GM12892 (cell line): ENCODE measurements around the gene HOXB9.
A peak's percentile ranks its signal among the peaks of the same experiment; 100 is the strongest.

ENCODE experiments used
- DNase-seq: peaks from one replicate; pipeline ENCODE4 v3.0.0; 2011; ENCODE audit not compliant: insufficient read length
- FAIRE-seq: peaks from 2 replicates; lab custom pipeline; 2011; peaks lifted over from hg19 to GRCh38; lab: Jason Lieb, UNC
- POLR2A ChIP-seq: IDR thresholded peaks from 2 replicates; pipeline ENCODE4 v1.6.1; 2011; ENCODE audit warnings: low read depth, low read length, control low read depth
- POLR2AphosphoS5 ChIP-seq: IDR thresholded peaks from 2 replicates; pipeline ENCODE4 v1.6.1; 2011; ENCODE audit warnings: low read depth, low read length, control low read depth
- TAF1 ChIP-seq: IDR thresholded peaks from 2 replicates; pipeline ENCODE4 v1.6.1; 2011; ENCODE audit warnings: low read depth, mild to moderate bottlenecking, control low read depth, low read length, borderline replicate concordance

The HOXB9 gene

GRCh38 chr17:48611681-48612455, 14.3 kb downstream of the HOXB9 start:
- FAIRE-seq (no peak), DNase-seq (no peak)
- TF ChIP-seq TAF1 (no peak), POLR2A (no peak), POLR2AphosphoS5 (no peak)

GRCh38 chr17:48611213-48611612, 14.9 kb downstream of the HOXB9 start:
- DNase-seq (peak; percentile 41), FAIRE-seq (peak; percentile 66)
- no peak for TF ChIP-seq POLR2AphosphoS5
- TF ChIP-seq POLR2A: no peak
- no peak for TF ChIP-seq TAF1

DNA sequence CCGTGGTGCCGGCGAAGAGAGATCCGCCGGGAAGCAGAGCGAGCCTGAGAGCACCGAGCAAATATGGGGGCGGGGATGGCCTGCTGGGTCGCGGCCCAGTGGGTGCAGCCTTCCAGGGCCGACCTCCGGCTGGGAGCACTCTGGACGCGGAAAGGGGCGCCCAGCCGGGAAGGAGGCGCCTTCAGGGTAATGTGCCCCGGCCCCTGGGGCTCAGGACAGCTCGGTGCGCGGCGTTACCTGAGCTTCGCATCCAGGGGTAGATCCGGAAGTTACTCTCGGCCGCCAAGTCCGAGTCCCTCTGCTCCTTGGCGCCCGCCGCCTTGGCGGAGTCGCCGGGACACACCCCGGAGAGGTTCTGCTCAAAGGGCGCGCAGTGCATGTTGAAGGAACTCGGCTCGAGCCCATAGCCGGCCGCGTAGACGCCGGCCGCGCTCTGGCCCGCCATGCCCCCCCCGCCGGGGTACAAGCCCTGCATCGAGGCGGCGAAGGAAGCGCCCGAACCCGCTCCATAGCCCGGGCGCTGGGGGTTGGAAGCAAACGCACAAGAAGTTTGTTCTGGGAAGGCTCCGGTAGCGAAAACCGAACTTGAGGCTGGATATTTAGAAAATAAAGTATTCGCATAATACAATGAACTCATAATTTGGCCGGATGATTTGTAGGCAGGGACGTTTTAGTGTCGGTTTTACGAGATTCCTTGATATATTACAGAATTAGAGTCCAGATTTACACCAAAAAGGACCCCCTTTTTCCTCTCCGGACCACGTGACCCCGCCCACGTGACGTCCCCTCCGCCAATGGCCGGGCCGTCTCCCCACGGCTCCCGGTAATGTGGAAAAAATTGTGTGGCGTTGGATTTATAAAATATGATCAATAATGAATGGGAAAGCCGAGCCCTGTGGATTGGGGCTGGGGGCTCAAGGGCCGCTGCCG, 15.6 kb downstream of the HOXB9 start, which contains the start of gene HOXB7:
TSS of gene HOXB7 (minus strand) at position 736 of the 930 bp plus-strand sequence. CDS start at position 637, 99 bp downstream.
- DNase-seq: peak; percentile 73
- FAIRE-seq: peak; percentile 68
- no peak for TF ChIP-seq TAF1
- TF ChIP-seq POLR2A: peak; percentile 49; the same call in 1 of the 2 replicates

- FAIRE-seq (no peak), DNase-seq (no peak)
- no peak for TF ChIP-seq POLR2A
- TF ChIP-seq TAF1: no peak
- no peak for TF ChIP-seq POLR2AphosphoS5
Measured at GRCh38 chr17:48609759-48610281, 16.3 kb downstream of the HOXB9 start.

DNA sequence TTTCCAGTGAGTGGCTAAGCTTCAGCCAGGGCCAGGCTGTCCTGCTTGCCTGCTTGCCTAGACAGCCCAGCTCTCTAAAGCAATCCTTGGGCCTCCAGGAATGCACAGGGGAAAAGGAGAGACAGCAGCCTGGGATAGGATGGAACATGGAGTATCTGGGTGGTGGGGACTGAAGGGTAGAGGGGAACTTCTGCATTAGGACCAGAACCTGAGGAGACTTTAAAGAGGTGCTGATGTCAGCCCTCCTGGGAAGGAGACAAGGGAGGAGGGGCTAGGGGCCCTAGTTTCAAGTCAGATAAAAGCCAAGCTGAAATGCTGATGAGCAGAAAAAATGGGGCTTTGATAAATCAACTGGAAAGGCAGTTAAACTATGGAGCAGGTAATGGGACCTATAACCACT, 17.1 kb downstream of the HOXB9 start:
- DNase-seq: no peak
- FAIRE-seq: no peak
- TF ChIP-seq POLR2A (no peak), TAF1 (no peak), POLR2AphosphoS5 (no peak)

GRCh38 chr17:48608494-48608834, 17.7 kb downstream of the HOXB9 start:
- TF ChIP-seq POLR2A (no peak), TAF1 (no peak), POLR2AphosphoS5 (no peak)
- FAIRE-seq (no peak), DNase-seq (no peak)

GRCh38 chr17:48606892-48607614, 19.1 kb downstream of the HOXB9 start:
- DNase-seq (no peak), FAIRE-seq (no peak)
- TF ChIP-seq POLR2A (no peak), POLR2AphosphoS5 (no peak), TAF1 (no peak)

DNA sequence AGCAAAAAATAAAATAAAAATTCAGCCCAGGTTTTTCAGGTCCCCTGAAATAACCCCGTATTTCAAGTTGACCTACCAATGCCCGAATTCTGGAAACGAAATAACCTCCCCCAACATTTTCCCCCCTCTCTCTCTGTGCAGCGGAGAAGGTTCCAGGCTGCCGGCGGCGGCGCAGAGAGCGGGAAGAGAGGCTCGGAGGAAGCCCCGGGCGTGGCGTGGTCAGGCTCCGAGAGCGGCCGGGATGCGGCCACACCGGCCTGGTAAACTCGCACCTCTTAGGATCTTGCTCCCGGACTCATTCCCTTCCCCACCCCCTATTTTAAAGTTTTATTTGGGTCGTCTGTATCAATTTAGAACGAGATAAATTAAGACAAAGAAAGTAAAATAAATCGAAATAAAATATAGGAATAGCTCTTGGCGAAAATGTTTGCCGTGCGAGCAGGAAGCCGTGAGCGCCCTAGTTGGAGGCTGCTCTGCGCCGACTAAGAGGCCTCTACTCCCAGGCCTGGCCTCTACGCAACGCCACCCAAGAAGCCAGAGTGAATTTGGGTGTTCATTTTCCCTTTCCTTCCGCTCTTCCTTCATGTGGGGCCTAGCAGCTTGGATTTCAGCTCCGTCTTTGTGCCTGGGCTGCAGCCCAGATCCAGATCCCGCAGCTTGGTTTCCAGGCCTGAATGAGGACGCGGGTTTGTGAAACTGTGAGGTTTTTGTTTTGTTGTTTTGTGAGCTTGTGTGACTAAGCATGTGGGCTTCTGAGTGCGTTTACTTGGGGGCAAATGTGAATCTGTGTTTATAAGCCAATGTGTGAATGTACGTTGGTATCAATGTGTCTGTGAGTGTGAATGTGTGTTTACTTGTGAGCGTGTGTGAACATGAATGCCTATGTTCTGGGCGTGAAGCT, 19.9 kb downstream of the HOXB9 start:
- DNase-seq (no peak), FAIRE-seq (no peak)
- TF ChIP-seq POLR2A (no peak), TAF1 (no peak), POLR2AphosphoS5 (no peak)

DNA sequence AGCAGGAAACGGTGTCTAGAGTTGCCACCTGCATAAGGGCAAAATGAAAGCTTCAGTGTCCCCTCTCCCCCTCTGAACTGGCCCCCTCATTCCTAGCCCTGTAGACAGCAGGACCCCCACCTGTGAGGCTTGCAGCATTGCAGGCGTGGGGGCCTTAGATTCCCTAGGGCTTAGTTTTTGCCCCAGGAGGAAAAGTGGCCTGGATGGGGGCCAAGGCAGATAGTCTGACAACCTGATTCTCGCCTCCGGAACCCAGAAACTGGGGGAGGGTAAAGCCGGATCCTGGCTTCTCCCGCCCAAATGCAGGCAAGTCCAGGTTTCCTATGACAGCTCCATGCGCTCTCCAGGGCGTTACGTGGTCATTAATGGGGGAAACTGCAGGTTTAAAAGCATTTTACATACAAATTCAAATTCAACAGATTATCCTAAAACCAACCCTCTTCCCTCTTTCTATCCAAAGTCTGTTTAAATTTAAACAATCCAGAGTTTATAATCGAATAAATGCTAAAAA, 20.7 kb downstream of the HOXB9 start:
- no peak for TF ChIP-seq POLR2A
- no peak for TF ChIP-seq TAF1
- no peak for TF ChIP-seq POLR2AphosphoS5
- FAIRE-seq (no peak), DNase-seq (no peak)

DNA sequence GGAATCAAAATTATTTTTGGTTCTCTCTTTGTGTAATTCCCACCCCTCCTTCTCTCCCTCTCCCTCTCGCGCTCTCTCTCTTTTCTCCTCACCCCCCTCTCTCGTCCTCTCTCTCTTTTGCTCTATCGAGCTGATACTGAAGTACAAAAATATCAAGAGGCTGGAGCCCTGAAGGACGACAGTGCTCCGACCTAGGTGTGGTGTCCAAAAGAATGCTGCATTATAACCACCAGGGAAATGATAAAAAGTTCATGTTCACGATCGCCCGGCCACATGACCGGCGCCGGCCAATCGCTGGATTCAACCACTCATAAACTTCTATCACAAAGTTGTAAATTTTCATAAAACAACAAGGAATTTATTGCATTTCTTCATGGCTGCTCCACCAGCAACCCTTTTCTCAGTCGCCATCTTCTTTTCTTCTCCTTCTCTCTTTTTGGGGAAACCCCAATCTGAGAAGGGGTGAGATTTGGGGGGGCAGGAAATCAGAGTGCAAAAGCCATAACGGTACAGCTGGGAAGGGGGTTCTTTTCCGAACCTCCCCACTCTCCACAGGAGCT, 21.3 kb downstream of the HOXB9 start, which contains the start of gene HOXB6:
TSS of gene HOXB6 (minus strand) at position 217 of the 560 bp plus-strand sequence. CDS start 6,836 bp downstream, outside the sequence.
- no peak for FAIRE-seq
- no peak for TF ChIP-seq TAF1
- no peak for TF ChIP-seq POLR2AphosphoS5
- no peak for TF ChIP-seq POLR2A
- no peak for DNase-seq
